ENCODE results near the gene PNMT.

PNMT gene

DNA sequence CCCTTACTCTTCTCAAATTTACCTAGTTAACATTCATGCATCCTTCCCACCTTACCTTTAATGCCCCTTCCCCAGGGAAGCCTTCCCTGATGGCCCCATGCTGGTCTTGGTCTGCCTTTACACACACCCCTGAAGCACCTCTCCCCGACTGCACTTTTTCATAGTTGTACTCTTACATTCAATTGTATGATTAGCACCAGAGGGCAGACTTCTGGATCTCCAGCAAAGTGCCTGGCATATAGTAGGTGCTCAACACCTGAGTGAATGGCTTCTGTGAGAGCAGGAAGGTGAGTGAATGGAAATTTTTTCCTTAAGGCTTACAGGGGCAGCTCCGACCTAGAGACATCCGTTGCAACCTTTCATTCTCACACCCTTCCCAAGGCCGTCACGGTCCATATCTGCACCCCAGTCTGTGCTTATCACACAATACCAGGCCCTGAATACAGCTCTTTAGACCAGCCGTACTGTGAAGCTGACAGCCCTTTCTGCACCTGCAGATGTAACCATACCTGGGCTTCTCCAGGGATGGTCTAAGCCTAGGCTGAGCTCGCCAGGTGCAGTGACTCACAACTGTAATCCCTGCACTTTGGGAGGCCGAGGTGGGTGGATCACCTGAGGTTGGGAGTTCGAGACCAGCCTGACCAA is 15.2 kb downstream of the PNMT start:
- H3K9me3 ChIP-seq (ENCODE audit: severe bottlenecking), result no peaks in the 10 kb centered on the region
- no peak overlapping the region for H3K27ac ChIP-seq
- H3K4me3 ChIP-seq (ENCODE audit: low read depth, low read length), result no peak overlapping the region
- no peaks in the 10 kb centered on the region for H3K27me3 ChIP-seq (ENCODE audit: insufficient read depth, low read depth, severe bottlenecking)
- TF ChIP-seq, protein P1, sequence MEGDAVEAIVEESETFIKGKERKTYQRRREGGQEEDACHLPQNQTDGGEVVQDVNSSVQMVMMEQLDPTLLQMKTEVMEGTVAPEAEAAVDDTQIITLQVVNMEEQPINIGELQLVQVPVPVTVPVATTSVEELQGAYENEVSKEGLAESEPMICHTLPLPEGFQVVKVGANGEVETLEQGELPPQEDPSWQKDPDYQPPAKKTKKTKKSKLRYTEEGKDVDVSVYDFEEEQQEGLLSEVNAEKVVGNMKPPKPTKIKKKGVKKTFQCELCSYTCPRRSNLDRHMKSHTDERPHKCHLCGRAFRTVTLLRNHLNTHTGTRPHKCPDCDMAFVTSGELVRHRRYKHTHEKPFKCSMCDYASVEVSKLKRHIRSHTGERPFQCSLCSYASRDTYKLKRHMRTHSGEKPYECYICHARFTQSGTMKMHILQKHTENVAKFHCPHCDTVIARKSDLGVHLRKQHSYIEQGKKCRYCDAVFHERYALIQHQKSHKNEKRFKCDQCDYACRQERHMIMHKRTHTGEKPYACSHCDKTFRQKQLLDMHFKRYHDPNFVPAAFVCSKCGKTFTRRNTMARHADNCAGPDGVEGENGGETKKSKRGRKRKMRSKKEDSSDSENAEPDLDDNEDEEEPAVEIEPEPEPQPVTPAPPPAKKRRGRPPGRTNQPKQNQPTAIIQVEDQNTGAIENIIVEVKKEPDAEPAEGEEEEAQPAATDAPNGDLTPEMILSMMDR (IDR thresholded peaks at IDR 0.05; ENCODE audit: low read depth, low read length), result no peak
- DNase-seq, result no peak
- peaks cover 36% of the 10 kb centered on the region for H3K36me3 ChIP-seq

DNA sequence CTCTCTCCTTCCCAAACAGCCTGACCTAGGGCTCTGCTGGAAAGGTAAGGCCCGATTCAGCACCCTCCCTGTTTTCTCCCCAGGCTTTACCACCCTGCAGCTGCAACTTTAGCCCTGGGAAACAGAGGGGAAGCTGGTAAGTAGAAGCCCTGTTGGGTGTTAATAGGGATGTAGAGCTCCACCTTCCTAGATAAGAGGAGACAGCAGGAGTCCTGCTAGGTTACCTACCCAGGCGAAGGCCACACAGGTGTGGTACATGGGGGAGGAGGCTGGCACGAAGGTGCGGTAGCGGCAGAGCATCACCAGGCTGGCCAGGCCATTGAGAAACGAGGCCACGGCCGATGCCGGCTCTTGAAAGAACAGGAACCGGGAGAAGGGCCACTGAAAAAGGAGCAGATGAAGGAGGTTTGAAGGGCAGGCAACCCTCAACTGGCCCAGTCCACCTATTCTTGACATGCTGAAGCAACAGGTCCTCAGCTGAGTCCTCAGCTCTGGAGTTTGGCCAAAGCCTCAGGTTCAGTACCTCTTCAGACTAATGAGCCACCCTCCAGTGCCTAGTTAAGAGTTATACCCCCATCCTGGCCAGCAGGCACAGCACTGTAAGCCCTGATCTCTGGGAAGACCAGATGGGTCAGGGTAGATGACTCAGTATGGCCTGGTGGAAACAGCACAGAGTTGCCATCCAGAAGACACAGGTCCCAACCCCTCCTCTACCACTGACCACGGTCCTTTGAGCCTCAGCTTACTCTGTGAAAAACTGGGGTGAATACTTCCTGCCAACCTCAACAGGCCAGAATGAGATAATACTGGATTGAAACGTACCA is 16.3 kb downstream of the PNMT start:
- Histone ChIP-seq H3K4me3 (ENCODE audit: low read depth, low read length) (no peak overlapping the region), H3K9me3 (ENCODE audit: severe bottlenecking) (no peaks in the 10 kb centered on the region), H3K36me3 (peaks cover 36% of the 10 kb centered on the region), H3K27ac (no peak overlapping the region), H3K27me3 (ENCODE audit: insufficient read depth, low read depth, severe bottlenecking) (no peaks in the 10 kb centered on the region)
- no peak for DNase-seq
- TF ChIP-seq, protein P1 (IDR thresholded peaks at IDR 0.05; ENCODE audit: low read depth, low read length), result no peak

DNA sequence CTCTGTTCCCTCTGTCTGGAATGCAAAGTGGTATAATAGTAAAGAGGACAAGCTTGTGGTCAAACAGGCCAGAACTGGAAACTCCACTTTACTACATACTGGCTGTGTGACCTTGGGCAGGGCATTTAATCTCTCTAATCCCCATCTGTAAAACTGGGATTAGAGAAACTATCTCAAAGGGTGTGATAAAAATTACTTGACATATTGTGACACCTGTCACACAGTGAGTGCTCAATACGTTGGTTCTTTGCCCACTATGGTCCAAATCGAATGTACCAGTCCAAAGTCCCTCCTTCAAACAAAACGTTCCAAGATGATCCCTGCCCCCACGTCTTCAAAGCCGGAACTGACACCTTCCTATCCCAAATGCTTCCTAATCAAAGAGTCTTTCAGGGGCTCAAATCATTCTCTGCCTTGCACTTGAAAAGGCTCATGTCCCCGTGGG is 18.9 kb downstream of the PNMT start:
- Histone ChIP-seq H3K36me3 (peaks cover 26% of the 10 kb centered on the region), H3K4me3 (ENCODE audit: low read depth, low read length) (peak overlapping the region; percentile 66), H3K27ac (peak overlapping the region; percentile 99), H3K27me3 (ENCODE audit: insufficient read depth, low read depth, severe bottlenecking) (no peaks in the 10 kb centered on the region), H3K9me3 (ENCODE audit: severe bottlenecking) (no peaks in the 10 kb centered on the region)
- DNase-seq, result peak; percentile 69
- TF ChIP-seq, protein P1 (IDR thresholded peaks at IDR 0.05; ENCODE audit: low read depth, low read length), result no peak

DNA sequence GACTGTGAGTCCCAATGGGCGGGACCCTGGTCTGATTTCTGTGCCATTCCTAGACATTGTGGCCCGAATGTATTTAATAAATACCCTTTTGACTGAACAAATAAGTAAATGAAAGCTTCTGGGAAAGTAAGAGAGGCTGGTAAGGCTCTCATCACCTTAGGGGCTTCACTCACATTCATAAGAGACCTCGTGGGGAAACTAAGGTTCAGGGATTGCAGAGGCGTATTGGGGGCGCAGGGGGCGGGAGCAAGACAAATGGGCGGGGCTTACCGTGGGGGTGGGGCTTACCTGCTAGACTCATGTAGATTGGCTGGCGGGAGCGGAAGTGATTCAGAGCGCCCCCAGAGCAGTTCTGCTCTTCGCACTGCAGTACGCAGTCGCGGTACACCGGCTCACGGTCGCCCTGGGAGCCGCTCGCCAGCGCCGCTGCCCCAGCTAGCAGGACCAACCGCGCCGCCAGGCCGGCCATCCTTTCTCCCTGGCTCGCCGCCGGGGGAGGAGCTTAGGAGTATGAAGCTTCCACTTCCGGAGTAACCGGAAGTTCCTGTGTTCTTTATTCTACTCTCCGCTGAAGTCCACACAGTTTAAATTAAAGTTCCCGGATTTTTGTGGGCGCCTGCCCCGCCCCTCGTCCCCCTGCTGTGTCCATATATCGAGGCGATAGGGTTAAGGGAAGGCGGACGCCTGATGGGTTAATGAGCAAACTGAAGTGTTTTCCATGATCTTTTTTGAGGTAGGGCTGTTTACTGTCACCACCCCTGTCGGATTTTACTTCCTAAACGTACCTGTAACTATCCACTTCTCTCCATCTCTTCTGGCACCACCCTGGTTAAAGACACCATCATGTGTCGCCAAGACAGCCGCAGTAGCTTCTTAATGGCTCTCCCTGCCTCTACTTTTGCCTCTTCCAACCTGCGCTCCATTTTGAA is 19.6 kb downstream of the PNMT start, which contains the start of gene PGAP3:
Gene PGAP3 (minus strand): TSS at position 512 of the 929 bp plus-strand sequence. CDS start 43 bp downstream, at position 469.
- Histone ChIP-seq H3K36me3 (peaks cover 23% of the 10 kb centered on the region), H3K27ac (peak within 1 kb of the TSS; percentile 99), H3K4me3 (ENCODE audit: low read depth, low read length) (peak within 1 kb of the TSS; percentile 66), H3K9me3 (ENCODE audit: severe bottlenecking) (no peaks in the 10 kb centered on the region), H3K27me3 (ENCODE audit: insufficient read depth, low read depth, severe bottlenecking) (no peaks in the 10 kb centered on the region)
- TF ChIP-seq, protein P1 (IDR thresholded peaks at IDR 0.05; ENCODE audit: low read depth, low read length), result 0 out of 2 replicates have a peak, but pooled peaks have one; percentile 17
- DNase-seq, result peak; percentile 94

DNA sequence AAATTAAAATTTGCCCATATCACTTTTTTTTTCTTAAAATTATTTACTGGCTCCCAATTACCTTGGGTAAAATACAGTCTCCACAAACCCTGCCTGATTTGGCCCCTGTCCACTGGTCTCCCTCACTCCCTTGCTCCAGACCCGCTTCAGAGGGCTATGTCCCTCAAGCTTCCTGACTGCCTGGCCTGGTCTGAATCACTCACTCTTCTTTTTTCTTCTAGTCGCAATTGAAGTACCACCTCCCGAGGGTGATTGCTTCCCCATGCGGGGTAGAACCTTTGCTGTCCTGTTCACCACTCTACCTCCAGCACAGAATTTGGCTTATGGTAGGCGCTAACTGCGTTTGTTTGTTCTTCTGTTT is 20.2 kb downstream of the PNMT start:
- TF ChIP-seq, protein P1 (IDR thresholded peaks at IDR 0.05; ENCODE audit: low read depth, low read length), result no peak
- no peaks in the 10 kb centered on the region for H3K9me3 ChIP-seq (ENCODE audit: severe bottlenecking)
- peak overlapping the region; percentile 66 for H3K4me3 ChIP-seq (ENCODE audit: low read depth, low read length)
- peaks cover 19% of the 10 kb centered on the region for H3K36me3 ChIP-seq
- DNase-seq, result no peak
- no peaks in the 10 kb centered on the region for H3K27me3 ChIP-seq (ENCODE audit: insufficient read depth, low read depth, severe bottlenecking)
- H3K27ac ChIP-seq, result peak overlapping the region; percentile 99

Measured in WERI-Rb-1 (cell line).